Liver (tissue), 3 donors: Measurements from ENCODE around the gene MBD3L2.

Experiments used
- CTCF ChIP-seq: fragments of 150-350 bp; IDR thresholded peaks from 2 replicates; pipeline ENCODE4 v1.5.1; 2017; ENCODE audit warnings: improper control_type of control experiment, low read depth, low read length; ENCODE audit not compliant: missing input control
- EGR1 ChIP-seq, 2 donors: IDR thresholded peaks; 2 replicates each; pipeline ENCODE4 v1.6.1; 2016 to 2018; ENCODE audit warnings: antibody characterized with exemption in 2 of 2, low read depth in 2 of 2
- FOXA1 ChIP-seq: IDR thresholded peaks from 2 replicates; pipeline ENCODE4 v1.6.1; 2016; ENCODE audit warnings: antibody characterized with exemption
- FOXA2 ChIP-seq: IDR thresholded peaks from 2 replicates; pipeline ENCODE4 v1.6.1; 2016; ENCODE audit warnings: antibody characterized with exemption
- MAX ChIP-seq: IDR thresholded peaks from 2 replicates; pipeline ENCODE4 v1.6.1; 2016; ENCODE audit warnings: antibody characterized with exemption
- RAD21 ChIP-seq, 2 donors: IDR thresholded peaks; 2 replicates each; pipeline ENCODE4 v1.6.1; 2016; ENCODE audit warnings: antibody characterized with exemption in 2 of 2, mild to moderate bottlenecking in 2 of 2
- REST ChIP-seq: IDR thresholded peaks from 2 replicates; pipeline ENCODE4 v1.6.1; 2016; ENCODE audit warnings: antibody characterized with exemption, mild to moderate bottlenecking
- SP1 ChIP-seq: IDR thresholded peaks from 2 replicates; pipeline ENCODE4 v1.6.1; 2018; ENCODE audit warnings: antibody characterized with exemption, mild to moderate bottlenecking
- YY1 ChIP-seq: IDR thresholded peaks from 2 replicates; pipeline ENCODE4 v1.6.1; 2016; ENCODE audit warnings: antibody characterized with exemption, mild to moderate bottlenecking
- ZBTB33 ChIP-seq: IDR thresholded peaks from 2 replicates; pipeline ENCODE4 v1.6.1; 2016; ENCODE audit warnings: antibody characterized with exemption
- donor health status: healthy.
- donor health status: healthy.

GRCh38 chr19:7074705-7075282 lies 25.7 kb downstream of the MBD3L2 start:
- TF ChIP-seq CTCF = no peak
- no peak for TF ChIP-seq FOXA2
- no peak for TF ChIP-seq RAD21 (IDR thresholded peaks at IDR 0.05)
- TF ChIP-seq ZBTB33 = no peak
- no peak for TF ChIP-seq REST
- no peak for TF ChIP-seq FOXA1
- TF ChIP-seq MAX = no peak
- no peak for TF ChIP-seq YY1
- TF ChIP-seq EGR1 (IDR thresholded peaks at IDR 0.05; ENCODE audit: low read depth in 2 of 2) = no peak
- no peak for TF ChIP-seq SP1
